WTC11 (cell line): Measurements from ENCODE around the gene PKHD1.

Source experiments
- ATF3 ChIP-seq: sonication (generic); formaldehyde crosslinking; conservative IDR thresholded peaks from 2 replicates; pipeline ENCODE4 v1.8.1; 2022; ENCODE audit warnings: mild to moderate bottlenecking, missing genetic modification reagents
- CTCF ChIP-seq: fragments of 200-600 bp; IDR thresholded peaks from 2 replicates; pipeline ENCODE4 v1.8.0; 2022; ENCODE audit warnings: antibody characterized with exemption
- ELF4 ChIP-seq: sonication (generic); formaldehyde crosslinking; IDR thresholded peaks from 2 replicates; pipeline ENCODE4 v1.8.1; 2022; ENCODE audit warnings: low read depth, mild to moderate bottlenecking, moderate library complexity, missing genetic modification reagents
- FOXJ3 ChIP-seq: sonication (generic); formaldehyde crosslinking; IDR thresholded peaks from 2 replicates; pipeline ENCODE4 v1.9.0; 2021; ENCODE audit warnings: missing genetic modification reagents, mild to moderate bottlenecking, borderline replicate concordance
- FOXK1 ChIP-seq: sonication (generic); formaldehyde crosslinking; IDR thresholded peaks from 2 replicates; pipeline ENCODE4 v1.8.0; 2022; ENCODE audit warnings: mild to moderate bottlenecking, moderate library complexity, missing genetic modification reagents
- JUN ChIP-seq: sonication (generic); formaldehyde crosslinking; IDR thresholded peaks from 2 replicates; pipeline ENCODE4 v1.8.0; 2023; ENCODE audit warnings: mild to moderate bottlenecking, missing genetic modification reagents
- NR1H2 ChIP-seq: sonication (generic); formaldehyde crosslinking; IDR thresholded peaks from 2 replicates; pipeline ENCODE4 v1.9.0; 2021; ENCODE audit warnings: mild to moderate bottlenecking, moderate library complexity, missing genetic modification reagents
- SMAD3 ChIP-seq: sonication (generic); formaldehyde crosslinking; IDR thresholded peaks from 2 replicates; pipeline ENCODE4 v1.8.0; 2022; ENCODE audit warnings: missing genetic modification reagents, mild to moderate bottlenecking, borderline replicate concordance
- TCF7 ChIP-seq: sonication (generic); formaldehyde crosslinking; IDR thresholded peaks from 2 replicates; pipeline ENCODE4 v1.8.0; 2022; ENCODE audit warnings: mild to moderate bottlenecking, low read depth, missing genetic modification reagents, moderate library complexity
- USF1 ChIP-seq: sonication (generic); formaldehyde crosslinking; IDR thresholded peaks from 2 replicates; pipeline ENCODE4 v1.8.0; 2022; ENCODE audit warnings: mild to moderate bottlenecking, missing genetic modification reagents
- ZNF423 ChIP-seq: fragments of 250-450 bp; sonication (Bioruptor Pico); IDR thresholded peaks from 2 replicates; pipeline ENCODE4 v2.1.2; 2022; ENCODE audit warnings: mild to moderate bottlenecking, moderate library complexity

- TF ChIP-seq CTCF = no peak
- TF ChIP-seq TCF7 = no peak
- no peak for TF ChIP-seq USF1 (CRISPR knock-in tag)
- TF ChIP-seq FOXK1 (CRISPR knock-in tag) = no peak
- TF ChIP-seq ATF3 (CRISPR knock-in tag) = no peak
- TF ChIP-seq NR1H2 (CRISPR knock-in tag) = no peak
- TF ChIP-seq FOXJ3 (CRISPR knock-in tag) = no peak
- TF ChIP-seq JUN (CRISPR knock-in tag) = no peak
- TF ChIP-seq ZNF423 (CRISPR knock-in tag) = no peak
- TF ChIP-seq ELF4 (CRISPR knock-in tag) = no peak
- TF ChIP-seq SMAD3 (CRISPR knock-in tag) = no peak
Observed at GRCh38 chr6:51843456-51844056, 243.9 kb downstream of the PKHD1 start.
